GM19452 (cell line): Measurements from ENCODE around the gene DGCR6.
"Not testable (repeated sequence)": the region's sequence is repeated elsewhere in the genome, so short reads cannot be mapped to it uniquely, and the experiment has no call there.

Source experiments
- ATAC-seq: cut with Tn5 transposase; IDR thresholded peaks from one replicate; pipeline ENCODE4 v1.9.1; 2021; ENCODE audit not compliant: unreplicated experiment

DGCR6 gene

DNA sequence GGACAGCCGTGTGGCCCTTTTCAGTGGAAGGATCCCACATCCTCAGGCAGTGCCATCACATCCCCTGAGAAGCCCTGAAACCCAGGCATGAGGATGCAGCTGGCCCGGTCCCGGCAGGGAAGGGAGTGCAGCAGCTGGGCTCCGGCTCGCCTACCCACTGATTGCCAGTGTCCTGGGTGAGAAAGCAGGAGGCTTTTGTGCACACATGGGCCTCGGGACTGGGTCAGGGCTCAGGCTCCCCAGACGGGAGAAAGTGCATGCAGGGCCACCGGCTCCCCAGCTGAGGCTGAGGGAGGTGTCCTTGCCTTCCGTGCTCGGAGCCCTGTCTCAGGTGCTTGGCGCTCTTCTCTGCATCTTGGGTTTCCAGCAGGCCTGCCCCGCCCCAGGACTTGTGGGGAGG lies 53.6 kb downstream of the DGCR6 start:
- ATAC-seq, result not testable (repeated sequence)

DNA sequence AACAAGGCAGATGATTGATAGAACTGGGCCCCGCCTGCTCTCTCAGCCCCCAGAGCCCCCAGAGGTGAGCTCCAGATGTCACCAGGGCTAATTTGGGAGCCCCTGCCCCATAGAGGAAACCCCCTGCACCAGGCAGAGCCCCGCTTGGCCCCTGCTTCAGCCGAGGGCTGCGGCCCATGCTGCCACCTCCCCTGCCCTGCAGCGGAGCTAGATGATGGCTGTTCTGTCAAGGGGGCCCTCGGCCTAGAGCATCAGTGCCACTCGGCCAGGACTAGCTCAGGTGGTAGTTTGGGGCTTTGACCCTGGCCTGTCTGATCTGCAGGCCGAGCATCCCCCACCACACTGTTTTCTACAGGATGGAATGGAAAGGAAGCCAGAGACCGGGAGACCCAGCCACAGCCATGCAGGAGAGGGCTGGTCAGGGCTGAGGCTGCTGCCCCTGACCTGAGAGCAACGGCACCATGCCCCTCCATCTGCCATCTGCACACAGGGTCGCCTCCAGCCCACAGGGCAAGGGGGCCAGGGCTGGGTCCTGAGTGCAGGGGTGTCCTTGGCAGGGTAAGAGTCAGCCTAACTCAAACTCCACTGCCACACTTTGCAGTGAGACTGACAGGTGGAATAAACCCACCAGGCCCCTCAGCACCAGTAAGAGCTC lies 54.2 kb downstream of the DGCR6 start:
- ATAC-seq, result not testable (repeated sequence)

- ATAC-seq, result not testable (repeated sequence)
These were observed 55.1 kb downstream of the DGCR6 start for GRCh38 chr22:18961201-18961600.
